ENCODE measurements around the gene ADGRG6. TPM values are rescaled to one million over a fixed set of nuclear protein-coding genes. Genes with fewer than 3 reads are reported as not detected.

Gene ADGRG6
- total and polyA plus RNA-seq, 2 donors (not counting 1 experiment from before 2014, with no cell fraction given) = 0.03 TPM; not detected in 1

- Histone ChIP-seq H3K27me3 (replicated peaks in 1 of 4; ENCODE audit: control extremely low read depth in 1 of 4, control insufficient read depth in 3 of 4, insufficient read depth in 4 of 4, low read length in 3 of 4) (no peaks in the 10 kb centered on the region), H3K79me2 (ENCODE audit: control insufficient read depth, insufficient read depth, low read length) (no peaks in the 10 kb centered on the region), H3K9me3 (ENCODE audit: control extremely low read depth in 1 of 3, control insufficient read depth in 2 of 3, insufficient read depth in 1 of 3, low read length in 2 of 3) (no peaks in the 10 kb centered on the region), H4K20me1 (ENCODE audit: control insufficient read depth, insufficient read depth, low read length, poor library complexity, severe bottlenecking) (no peaks in the 10 kb centered on the region), H3K36me3 (replicated peaks in 1 of 2; ENCODE audit: control extremely low read depth in 1 of 2, control insufficient read depth in 1 of 2, extremely low read depth in 1 of 2, insufficient read depth in 2 of 2, low read length in 1 of 2) (no peaks in the 10 kb centered on the region), H2AFZ (ENCODE audit: insufficient read depth, low read depth, low read length, poor library complexity, severe bottlenecking) (no peak overlapping the region), H3K9ac (ENCODE audit: low read length) (no peak overlapping the region), H3K4me1 (ENCODE audit: control insufficient read depth in 2 of 2, insufficient read depth in 2 of 2, low read length in 2 of 2) (no peaks in the 10 kb centered on the region), H3K4me2 (replicated peaks; ENCODE audit: low read depth, low read length, poor library complexity, severe bottlenecking) (no peak overlapping the region), H3K27ac (ENCODE audit: low read length in 2 of 2) (no peak overlapping the region), H3K4me3 (ENCODE audit: control extremely low read depth in 1 of 5, extremely low read depth in 1 of 5, insufficient read depth in 1 of 5, low read depth in 2 of 5, low read length in 4 of 5) (no peak overlapping the region)
- TF ChIP-seq CTCF (IDR thresholded peaks at IDR 0.05) (no peak), EZH2 (IDR thresholded peaks at IDR 0.05; ENCODE audit: borderline replicate concordance, insufficient read depth, low read depth, low read length, poor library complexity, severe bottlenecking) (no peak)
- H3K27me3 Mint-ChIP-seq = peaks cover 6% of the 10 kb centered on the region
- H3K4me3 Mint-ChIP-seq = no peak overlapping the region
- H3K4me1 Mint-ChIP-seq = peaks cover 4% of the 10 kb centered on the region
- intact Hi-C loops (cut with micrococcal nuclease) = no loop called here
- ATAC-seq (ENCODE audit: low read depth) (no peak), DNase-seq (no peak)
- WGBS (ENCODE audit: insufficient coverage) = no CpG with 5 or more reads among the region's 8 CpGs
- ChIA-PET POLR2A (no interaction called here), CTCF (no interaction called here)
- no peak overlapping the region for H3K27ac Mint-ChIP-seq
- no peaks in the 10 kb centered on the region for H3K9me3 Mint-ChIP-seq (ENCODE audit: insufficient read depth)
Observed at GRCh38 chr6:142258757-142259156, 43.0 kb upstream of the ADGRG6 start.

- peaks cover 2% of the 10 kb centered on the region for H3K4me1 Mint-ChIP-seq
- Histone ChIP-seq H3K4me2 (replicated peaks; ENCODE audit: low read depth, low read length, poor library complexity, severe bottlenecking) (no peak overlapping the region), H3K4me3 (ENCODE audit: control extremely low read depth in 1 of 5, extremely low read depth in 1 of 5, insufficient read depth in 1 of 5, low read depth in 2 of 5, low read length in 4 of 5) (no peak overlapping the region), H4K20me1 (ENCODE audit: control insufficient read depth, insufficient read depth, low read length, poor library complexity, severe bottlenecking) (no peaks in the 10 kb centered on the region), H3K36me3 (replicated peaks in 1 of 2; ENCODE audit: control extremely low read depth in 1 of 2, control insufficient read depth in 1 of 2, extremely low read depth in 1 of 2, insufficient read depth in 2 of 2, low read length in 1 of 2) (no peaks in the 10 kb centered on the region), H3K27ac (ENCODE audit: low read length in 2 of 2) (no peak overlapping the region), H3K27me3 (replicated peaks in 1 of 4; ENCODE audit: control extremely low read depth in 1 of 4, control insufficient read depth in 3 of 4, insufficient read depth in 4 of 4, low read length in 3 of 4) (no peaks in the 10 kb centered on the region), H3K9me3 (ENCODE audit: control extremely low read depth in 1 of 3, control insufficient read depth in 2 of 3, insufficient read depth in 1 of 3, low read length in 2 of 3) (no peaks in the 10 kb centered on the region), H3K4me1 (ENCODE audit: control insufficient read depth in 2 of 2, insufficient read depth in 2 of 2, low read length in 2 of 2) (no peaks in the 10 kb centered on the region), H3K9ac (ENCODE audit: low read length) (no peak overlapping the region), H3K79me2 (ENCODE audit: control insufficient read depth, insufficient read depth, low read length) (no peaks in the 10 kb centered on the region), H2AFZ (ENCODE audit: insufficient read depth, low read depth, low read length, poor library complexity, severe bottlenecking) (no peak overlapping the region)
- ChIA-PET POLR2A (no interaction called here), CTCF (no interaction called here)
- ATAC-seq (ENCODE audit: low read depth) (no peak), DNase-seq (no peak)
- peaks cover 6% of the 10 kb centered on the region for H3K27me3 Mint-ChIP-seq
- H3K9me3 Mint-ChIP-seq (ENCODE audit: insufficient read depth) = no peaks in the 10 kb centered on the region
- intact Hi-C loops (cut with micrococcal nuclease) = no loop called here
- WGBS (ENCODE audit: insufficient coverage) = no CpG with 5 or more reads among the region's 3 CpGs
- H3K4me3 Mint-ChIP-seq = no peak overlapping the region
- no peak for TF ChIP-seq EZH2 (IDR thresholded peaks at IDR 0.05; ENCODE audit: borderline replicate concordance, insufficient read depth, low read depth, low read length, poor library complexity, severe bottlenecking)
- no peak for TF ChIP-seq CTCF (IDR thresholded peaks at IDR 0.05)
- H3K27ac Mint-ChIP-seq = no peak overlapping the region
Observed at GRCh38 chr6:142260748-142261147, 41.1 kb upstream of the ADGRG6 start.

Measured in B cell (primary cell).